Measurements from ENCODE around the gene COLEC12.

Gene COLEC12

GRCh38 chr18:302097-302496 is 198.4 kb downstream of the COLEC12 start:
- Histone ChIP-seq H3K4me1 (ENCODE audit: low read length) (no peaks in the 10 kb centered on the region), H3K27ac (ENCODE audit: low read length) (no peak overlapping the region), H3K4me3 (ENCODE audit: low read length) (no peak overlapping the region), H3K9ac (ENCODE audit: low read length) (no peak overlapping the region), H3K9me3 (ENCODE audit: insufficient read depth, low read length) (no peaks in the 10 kb centered on the region), H3K36me3 (replicated peaks; ENCODE audit: low read depth, low read length) (no peaks in the 10 kb centered on the region), H3K27me3 (ENCODE audit: low read depth, low read length) (peaks cover 7% of the 10 kb centered on the region; the same call in 1 of the 2 replicates), H4K20me1 (ENCODE audit: insufficient read depth, low read length) (no peaks in the 10 kb centered on the region), H2AFZ (ENCODE audit: low read depth, low read length) (no peak overlapping the region), H3K79me2 (ENCODE audit: low read length) (no peaks in the 10 kb centered on the region), H3K4me2 (ENCODE audit: low read length) (no peak overlapping the region)
- TF ChIP-seq, protein P1, sequence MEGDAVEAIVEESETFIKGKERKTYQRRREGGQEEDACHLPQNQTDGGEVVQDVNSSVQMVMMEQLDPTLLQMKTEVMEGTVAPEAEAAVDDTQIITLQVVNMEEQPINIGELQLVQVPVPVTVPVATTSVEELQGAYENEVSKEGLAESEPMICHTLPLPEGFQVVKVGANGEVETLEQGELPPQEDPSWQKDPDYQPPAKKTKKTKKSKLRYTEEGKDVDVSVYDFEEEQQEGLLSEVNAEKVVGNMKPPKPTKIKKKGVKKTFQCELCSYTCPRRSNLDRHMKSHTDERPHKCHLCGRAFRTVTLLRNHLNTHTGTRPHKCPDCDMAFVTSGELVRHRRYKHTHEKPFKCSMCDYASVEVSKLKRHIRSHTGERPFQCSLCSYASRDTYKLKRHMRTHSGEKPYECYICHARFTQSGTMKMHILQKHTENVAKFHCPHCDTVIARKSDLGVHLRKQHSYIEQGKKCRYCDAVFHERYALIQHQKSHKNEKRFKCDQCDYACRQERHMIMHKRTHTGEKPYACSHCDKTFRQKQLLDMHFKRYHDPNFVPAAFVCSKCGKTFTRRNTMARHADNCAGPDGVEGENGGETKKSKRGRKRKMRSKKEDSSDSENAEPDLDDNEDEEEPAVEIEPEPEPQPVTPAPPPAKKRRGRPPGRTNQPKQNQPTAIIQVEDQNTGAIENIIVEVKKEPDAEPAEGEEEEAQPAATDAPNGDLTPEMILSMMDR (IDR thresholded peaks at IDR 0.05; ENCODE audit: low read depth, low read length): no peak
- TF ChIP-seq EZH2phosphoT487 (IDR thresholded peaks at IDR 0.05; ENCODE audit: low read depth): no peak

DNA sequence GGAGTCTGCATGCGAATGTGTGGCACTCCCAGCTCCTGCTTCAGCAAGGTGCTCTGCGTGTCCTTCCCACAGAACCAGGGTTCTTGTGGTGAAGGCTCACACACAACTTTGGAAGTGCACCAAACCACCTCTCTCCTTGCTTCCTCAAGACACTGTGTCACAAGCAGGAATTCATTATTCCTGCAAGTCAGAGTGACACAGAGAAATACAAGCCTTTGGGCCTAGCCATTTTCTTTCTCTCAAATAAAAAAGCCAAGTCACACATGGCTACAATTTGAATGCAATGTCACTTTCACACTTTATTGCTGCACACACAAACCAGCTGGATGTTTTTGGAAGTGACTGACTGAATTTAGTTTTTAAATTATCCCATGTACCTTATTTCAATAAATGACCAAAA is 202.6 kb downstream of the COLEC12 start:
- no peak overlapping the region for H3K9ac ChIP-seq (ENCODE audit: low read length)
- H3K36me3 ChIP-seq (replicated peaks; ENCODE audit: low read depth, low read length): no peaks in the 10 kb centered on the region

DNA sequence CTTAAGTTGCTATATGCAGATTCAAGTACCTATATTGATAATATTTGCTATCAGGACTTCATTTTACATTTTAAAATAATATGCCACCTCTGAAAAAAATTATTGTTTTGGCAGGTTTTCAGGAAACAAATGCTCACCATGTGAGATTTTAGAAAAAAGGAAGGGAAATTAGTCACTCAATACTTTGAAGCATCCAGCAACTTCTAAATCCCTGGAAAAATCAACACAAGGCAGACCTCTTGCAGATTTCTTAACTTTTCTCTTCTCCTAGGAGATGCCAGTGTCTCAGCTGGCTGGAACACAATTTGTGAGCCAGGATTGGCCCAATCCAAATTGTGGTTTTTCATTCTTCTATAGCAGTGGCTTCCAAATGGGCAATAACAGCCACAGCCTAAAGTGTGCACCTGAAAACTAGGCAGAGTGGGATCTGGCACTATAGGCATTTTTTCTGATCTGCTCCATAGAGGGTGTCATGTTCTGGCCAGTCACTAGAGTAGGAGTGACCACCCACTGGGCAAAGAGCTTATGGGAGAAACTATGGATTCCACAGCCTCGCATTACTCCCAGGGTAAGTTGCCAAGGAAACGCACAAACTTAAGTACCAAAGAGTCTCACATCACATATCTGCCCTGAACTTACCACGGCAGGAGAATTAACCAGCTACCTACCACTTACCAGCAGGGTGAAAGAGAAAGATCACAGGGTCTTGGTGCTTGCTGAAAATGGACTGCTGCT is 204.6 kb downstream of the COLEC12 start:
- Histone ChIP-seq H2AFZ (ENCODE audit: low read depth, low read length) (no peak overlapping the region), H3K79me2 (ENCODE audit: low read length) (no peaks in the 10 kb centered on the region), H3K27me3 (ENCODE audit: low read depth, low read length) (peaks cover 15% of the 10 kb centered on the region), H4K20me1 (ENCODE audit: insufficient read depth, low read length) (no peaks in the 10 kb centered on the region), H3K9ac (ENCODE audit: low read length) (no peak overlapping the region), H3K4me2 (ENCODE audit: low read length) (no peak overlapping the region), H3K27ac (ENCODE audit: low read length) (no peak overlapping the region), H3K4me3 (ENCODE audit: low read length) (no peak overlapping the region), H3K36me3 (replicated peaks; ENCODE audit: low read depth, low read length) (no peaks in the 10 kb centered on the region), H3K9me3 (ENCODE audit: insufficient read depth, low read length) (no peaks in the 10 kb centered on the region), H3K4me1 (ENCODE audit: low read length) (no peaks in the 10 kb centered on the region)
- TF ChIP-seq EZH2phosphoT487 (IDR thresholded peaks at IDR 0.05; ENCODE audit: low read depth): no peak
- TF ChIP-seq, protein P1 (IDR thresholded peaks at IDR 0.05; ENCODE audit: low read depth, low read length): no peak

More for the DNA sequence above, 202.6 kb downstream of the COLEC12 start:
- H3K4me3 ChIP-seq (ENCODE audit: low read length): no peak overlapping the region
- no peaks in the 10 kb centered on the region for H4K20me1 ChIP-seq (ENCODE audit: insufficient read depth, low read length)
- H3K9me3 ChIP-seq (ENCODE audit: insufficient read depth, low read length): no peaks in the 10 kb centered on the region
- no peak overlapping the region for H2AFZ ChIP-seq (ENCODE audit: low read depth, low read length)
- H3K4me2 ChIP-seq (ENCODE audit: low read length): no peak overlapping the region
- no peak for TF ChIP-seq EZH2phosphoT487 (IDR thresholded peaks at IDR 0.05; ENCODE audit: low read depth)
- TF ChIP-seq, protein P1 (IDR thresholded peaks at IDR 0.05; ENCODE audit: low read depth, low read length): no peak
- H3K79me2 ChIP-seq (ENCODE audit: low read length): no peaks in the 10 kb centered on the region
- H3K27ac ChIP-seq (ENCODE audit: low read length): no peak overlapping the region
- no peaks in the 10 kb centered on the region for H3K4me1 ChIP-seq (ENCODE audit: low read length)
- peaks cover 15% of the 10 kb centered on the region for H3K27me3 ChIP-seq (ENCODE audit: low read depth, low read length)

DNA sequence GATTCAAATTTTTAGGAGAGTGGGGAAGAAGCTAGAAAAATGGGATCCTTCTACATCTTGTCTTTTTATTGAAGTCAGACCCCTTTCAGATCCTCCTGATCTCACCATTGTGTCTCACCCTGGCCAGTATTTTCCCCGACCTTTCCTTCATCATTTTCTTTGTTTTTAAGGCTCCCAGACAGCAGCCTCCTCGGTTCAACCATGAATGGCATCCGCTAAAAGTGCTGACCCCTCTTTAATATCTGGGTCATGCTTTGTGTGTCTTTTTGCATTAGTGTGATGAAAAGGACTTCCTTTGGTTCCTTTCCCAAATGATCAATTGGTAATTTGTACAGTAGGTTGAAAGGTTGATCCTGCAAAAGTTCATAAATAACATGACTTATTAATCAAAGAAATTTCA is 205.9 kb downstream of the COLEC12 start:
- no peak overlapping the region for H3K4me2 ChIP-seq (ENCODE audit: low read length)
- no peak overlapping the region for H3K4me3 ChIP-seq (ENCODE audit: low read length)
- no peaks in the 10 kb centered on the region for H3K4me1 ChIP-seq (ENCODE audit: low read length)
- no peaks in the 10 kb centered on the region for H3K36me3 ChIP-seq (replicated peaks; ENCODE audit: low read depth, low read length)
- H3K27ac ChIP-seq (ENCODE audit: low read length): no peak overlapping the region
- no peak overlapping the region for H3K9ac ChIP-seq (ENCODE audit: low read length)
- no peaks in the 10 kb centered on the region for H4K20me1 ChIP-seq (ENCODE audit: insufficient read depth, low read length)
- no peak for TF ChIP-seq EZH2phosphoT487 (IDR thresholded peaks at IDR 0.05; ENCODE audit: low read depth)
- TF ChIP-seq, protein P1 (IDR thresholded peaks at IDR 0.05; ENCODE audit: low read depth, low read length): no peak
- no peaks in the 10 kb centered on the region for H3K79me2 ChIP-seq (ENCODE audit: low read length)
- no peaks in the 10 kb centered on the region for H3K9me3 ChIP-seq (ENCODE audit: insufficient read depth, low read length)
- H3K27me3 ChIP-seq (ENCODE audit: low read depth, low read length): peaks cover 15% of the 10 kb centered on the region
- no peak overlapping the region for H2AFZ ChIP-seq (ENCODE audit: low read depth, low read length)

Data from OCI-LY3 (cell line).